ENCODE results near the gene IQSEC1. TPM values are rescaled to one million over a fixed set of nuclear protein-coding genes. Genes with fewer than 3 reads are reported as not detected.

Gene IQSEC1
- total RNA-seq, 1 donor from 2014 or later: 70.1 TPM

DNA sequence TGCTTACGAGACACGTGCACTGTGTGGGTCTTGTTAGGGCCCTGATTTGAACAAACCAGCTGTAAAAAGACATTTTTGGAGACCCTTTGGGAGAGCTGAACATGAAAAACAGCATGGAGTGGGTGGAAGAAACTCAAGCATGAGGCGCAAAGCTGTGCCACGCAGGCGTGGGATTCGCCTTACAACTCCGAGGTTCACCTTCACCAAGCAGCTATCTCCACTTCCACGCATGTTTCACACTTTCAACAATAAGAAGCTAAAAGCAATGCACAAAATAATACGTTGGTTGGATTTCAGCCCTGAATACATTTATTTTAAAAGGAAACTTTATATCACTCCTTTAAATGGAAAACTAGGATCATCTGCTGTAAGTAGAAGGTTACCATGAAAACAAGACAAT, 42.5 kb downstream of the IQSEC1 start:
- DNase-seq (ENCODE audit: low spot score): no peak

DNA sequence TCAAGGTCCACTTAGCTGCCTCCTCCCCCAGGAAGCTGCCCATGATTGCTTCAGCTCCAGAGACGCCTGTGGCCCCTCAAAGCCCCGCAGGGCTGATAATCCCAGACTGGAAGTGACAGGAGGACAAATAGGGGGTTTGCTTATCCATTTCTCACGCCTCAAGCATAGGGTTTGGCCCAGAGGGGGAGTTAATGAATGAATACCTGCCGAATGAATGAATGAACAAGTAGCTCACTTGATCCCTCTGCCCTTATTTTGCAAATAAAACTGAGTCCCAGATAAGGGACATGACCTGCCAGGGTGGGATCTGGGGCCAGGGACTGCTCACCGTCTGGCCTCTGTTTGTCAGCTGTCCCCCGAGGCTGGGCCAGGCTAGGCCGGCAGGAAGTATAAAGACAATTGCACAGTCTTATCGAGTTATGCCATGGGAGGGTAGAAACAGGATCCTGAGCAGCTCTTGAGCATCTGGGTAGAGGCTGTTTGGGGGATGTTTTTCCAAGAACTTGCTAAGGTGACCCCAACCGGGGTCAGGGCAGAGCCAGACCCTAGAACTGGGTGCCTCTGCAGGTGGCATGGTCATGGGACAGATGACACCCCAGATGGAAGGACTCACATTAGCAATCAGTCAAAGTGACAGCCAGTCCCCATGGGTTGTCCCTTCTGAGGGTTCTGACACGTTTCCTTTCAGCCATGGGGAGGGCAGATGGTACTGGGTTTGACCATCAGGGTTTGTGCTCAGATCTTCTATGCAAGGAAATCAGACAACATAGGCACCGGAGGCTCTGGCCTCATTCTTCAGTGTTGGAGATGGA, 45.0 kb downstream of the IQSEC1 start:
- DNase-seq (ENCODE audit: low spot score): no peak

DNA sequence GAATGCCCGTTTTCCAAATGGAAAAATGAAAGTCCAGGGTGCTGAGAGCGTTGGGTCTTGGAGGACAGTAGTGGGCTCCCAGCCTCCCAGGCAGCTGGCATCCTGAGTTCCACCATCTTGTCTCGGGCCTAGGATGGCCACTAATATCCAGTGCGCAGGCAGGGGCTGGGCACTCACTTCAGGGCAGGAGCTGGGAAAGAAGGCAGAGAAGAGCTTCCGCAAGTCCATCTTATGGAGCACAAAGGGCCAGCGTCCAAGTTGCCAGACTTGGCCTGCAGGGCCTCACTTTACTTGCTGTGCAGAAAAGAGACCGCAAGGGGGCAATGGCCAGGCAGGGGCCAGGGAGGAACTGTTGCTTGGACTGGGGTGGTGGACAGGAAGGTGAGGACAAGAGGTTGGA, 46.1 kb downstream of the IQSEC1 start:
- DNase-seq (ENCODE audit: low spot score): no peak

DNA sequence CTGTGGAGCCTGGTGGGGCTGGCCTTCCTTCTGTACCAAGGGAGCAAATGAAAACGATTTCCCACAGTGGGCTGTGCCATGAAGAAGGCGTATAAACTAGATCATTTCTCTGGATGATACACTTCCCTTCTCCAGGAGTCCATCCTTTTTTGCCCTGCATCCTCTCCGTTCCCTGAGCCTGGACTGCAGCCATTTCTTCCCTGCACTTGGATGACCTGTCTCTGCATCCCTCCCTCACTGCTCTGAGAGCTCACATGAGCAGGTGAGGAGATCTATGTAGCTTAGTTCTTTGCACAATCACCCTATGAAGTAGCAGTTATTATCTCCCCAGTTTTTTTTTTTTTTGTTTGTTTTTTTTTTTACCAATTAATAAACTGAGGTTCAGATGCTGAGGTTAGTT, 46.7 kb downstream of the IQSEC1 start:
- no peak for DNase-seq (ENCODE audit: low spot score)

DNA sequence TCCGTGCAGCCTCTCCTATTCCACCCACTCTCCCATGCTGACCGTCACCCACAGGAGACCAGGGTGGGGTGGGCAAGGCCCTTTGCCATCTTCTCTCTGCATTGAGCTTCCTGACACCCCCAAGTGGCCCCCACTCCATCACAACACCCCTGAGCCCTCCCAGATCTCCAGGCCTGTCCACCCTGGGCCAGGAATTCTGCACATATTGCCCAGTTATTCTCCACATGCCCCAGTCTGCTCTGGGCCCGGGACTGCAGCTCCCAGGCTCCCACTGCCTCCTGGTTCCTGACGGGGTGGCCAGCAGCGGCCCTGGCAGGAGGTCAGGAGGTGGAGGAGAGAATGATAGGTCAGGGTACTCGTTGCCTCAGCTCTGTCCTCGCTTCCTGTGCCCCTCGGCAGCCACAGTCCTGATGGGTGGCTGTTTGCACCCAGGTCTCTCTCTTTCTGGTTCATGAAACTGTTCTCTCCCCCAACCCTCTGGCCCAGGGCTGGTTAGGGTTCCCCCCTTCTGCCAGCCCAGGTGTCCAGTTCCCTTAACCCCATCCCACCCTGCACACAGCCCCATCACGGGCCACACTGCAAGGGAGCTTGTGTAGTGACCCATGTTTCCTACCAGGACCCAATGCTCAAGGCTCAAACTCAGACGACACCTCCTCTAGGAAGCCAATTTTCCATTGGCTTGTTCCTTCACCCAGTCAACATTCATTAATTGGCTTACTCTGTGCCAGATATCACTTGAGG, 47.3 kb downstream of the IQSEC1 start:
- DNase-seq (ENCODE audit: low spot score): no peak

DNA sequence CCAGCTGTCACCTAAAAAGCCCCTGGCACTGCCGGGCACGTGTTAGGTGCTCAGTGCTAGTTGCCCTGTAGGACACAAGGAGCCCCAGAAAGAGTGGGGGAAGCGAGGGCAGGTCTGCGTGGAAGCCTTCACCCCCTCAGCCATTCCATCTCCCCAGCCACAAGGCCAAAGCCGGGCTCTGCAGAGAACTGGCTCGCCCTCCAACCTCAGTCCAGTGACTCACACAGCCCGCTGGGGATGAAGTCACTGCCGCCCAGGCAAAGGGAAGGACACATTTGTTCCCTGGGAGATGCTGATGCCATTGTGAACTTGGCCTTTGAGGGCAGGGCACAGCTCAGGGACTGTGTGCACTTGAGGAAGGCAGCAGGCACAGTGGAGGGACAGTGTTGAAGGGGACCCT, 48.1 kb downstream of the IQSEC1 start:
- DNase-seq (ENCODE audit: low spot score): no peak

DNA sequence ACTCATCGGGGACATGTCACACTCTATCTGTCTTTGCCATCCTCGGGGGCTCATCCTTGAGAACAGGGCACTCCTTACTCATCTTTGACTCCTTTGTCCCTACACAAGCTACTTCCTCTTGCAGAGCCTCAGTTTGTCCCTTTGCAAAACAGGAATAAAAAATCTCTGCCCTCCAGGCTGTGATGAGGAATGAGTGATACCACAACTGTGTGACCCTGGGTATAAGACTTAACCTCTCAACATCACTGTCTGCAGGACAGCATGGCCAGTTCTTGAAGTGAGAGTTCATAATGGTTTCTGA, 48.5 kb downstream of the IQSEC1 start:
- DNase-seq (ENCODE audit: low spot score): no peak

DNA sequence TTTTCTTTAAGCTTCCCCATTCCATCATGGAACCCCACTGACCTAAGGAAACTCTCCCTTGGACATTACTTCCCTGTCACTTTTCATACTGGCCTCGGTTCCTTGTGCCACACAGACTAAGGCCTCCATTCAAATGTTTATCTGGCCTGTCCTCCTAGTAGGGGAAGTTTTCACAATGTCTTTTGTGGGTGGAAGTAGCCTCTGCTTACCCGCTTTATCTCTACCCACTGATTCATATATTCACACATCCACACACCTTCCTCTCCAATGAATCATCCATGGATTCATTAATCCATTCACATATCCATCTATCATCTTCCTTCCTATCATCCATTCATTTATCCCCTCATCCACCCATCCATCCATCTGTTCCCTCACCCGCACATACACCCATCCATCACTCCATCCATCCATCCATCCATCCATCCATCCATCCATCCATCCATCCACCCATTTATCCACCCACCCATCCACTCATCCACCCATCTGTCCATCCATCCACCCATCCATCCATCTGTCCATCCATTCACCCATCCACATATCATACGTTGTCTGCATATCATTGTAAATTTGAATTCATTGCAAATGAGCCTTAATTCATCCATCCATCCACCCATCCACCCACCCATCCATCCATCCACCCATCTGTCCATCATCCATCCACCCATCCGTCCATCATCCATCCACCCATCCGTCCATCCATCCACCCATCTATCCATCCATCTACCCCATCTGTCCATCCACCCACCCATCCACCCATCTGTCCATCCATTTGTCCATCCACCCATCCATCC, 49.1 kb downstream of the IQSEC1 start:
- DNase-seq (ENCODE audit: low spot score): no peak

DNA sequence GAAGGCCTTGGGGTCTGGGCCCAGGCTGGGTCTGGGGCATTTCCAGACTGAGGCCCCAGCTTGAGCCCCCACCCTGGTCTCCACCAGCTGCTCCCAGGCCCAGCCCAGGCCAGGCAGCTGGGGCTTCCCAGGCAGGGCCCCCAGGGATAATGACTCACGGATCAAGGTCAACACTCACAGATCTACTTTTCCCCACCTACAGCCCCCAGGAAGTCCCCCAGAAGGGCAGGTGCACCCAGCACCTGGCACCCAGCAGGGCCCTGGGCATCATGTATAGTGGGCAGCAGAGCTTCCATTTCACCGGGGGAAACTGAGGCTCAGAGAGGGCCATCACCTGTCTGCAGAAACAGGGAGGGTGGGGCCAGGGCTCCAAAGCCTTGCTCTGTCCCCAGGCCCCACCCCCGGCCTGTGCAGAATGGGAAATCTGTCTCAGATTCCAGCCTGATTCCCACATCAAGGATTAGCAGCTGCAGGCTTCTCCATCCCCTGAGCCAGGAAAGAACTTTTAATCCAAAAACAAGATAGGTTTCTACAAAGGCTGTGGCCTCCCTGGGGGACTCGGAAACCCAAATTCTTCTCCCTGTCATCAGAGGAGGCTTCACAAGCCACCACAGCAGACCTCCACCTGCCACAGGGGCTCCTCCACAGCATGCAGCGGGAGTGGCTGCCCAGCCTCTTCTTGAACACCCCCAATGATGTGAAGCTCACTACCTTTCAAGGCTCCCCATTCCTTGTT, 49.8 kb downstream of the IQSEC1 start:
- DNase-seq (ENCODE audit: low spot score): no peak

DNA sequence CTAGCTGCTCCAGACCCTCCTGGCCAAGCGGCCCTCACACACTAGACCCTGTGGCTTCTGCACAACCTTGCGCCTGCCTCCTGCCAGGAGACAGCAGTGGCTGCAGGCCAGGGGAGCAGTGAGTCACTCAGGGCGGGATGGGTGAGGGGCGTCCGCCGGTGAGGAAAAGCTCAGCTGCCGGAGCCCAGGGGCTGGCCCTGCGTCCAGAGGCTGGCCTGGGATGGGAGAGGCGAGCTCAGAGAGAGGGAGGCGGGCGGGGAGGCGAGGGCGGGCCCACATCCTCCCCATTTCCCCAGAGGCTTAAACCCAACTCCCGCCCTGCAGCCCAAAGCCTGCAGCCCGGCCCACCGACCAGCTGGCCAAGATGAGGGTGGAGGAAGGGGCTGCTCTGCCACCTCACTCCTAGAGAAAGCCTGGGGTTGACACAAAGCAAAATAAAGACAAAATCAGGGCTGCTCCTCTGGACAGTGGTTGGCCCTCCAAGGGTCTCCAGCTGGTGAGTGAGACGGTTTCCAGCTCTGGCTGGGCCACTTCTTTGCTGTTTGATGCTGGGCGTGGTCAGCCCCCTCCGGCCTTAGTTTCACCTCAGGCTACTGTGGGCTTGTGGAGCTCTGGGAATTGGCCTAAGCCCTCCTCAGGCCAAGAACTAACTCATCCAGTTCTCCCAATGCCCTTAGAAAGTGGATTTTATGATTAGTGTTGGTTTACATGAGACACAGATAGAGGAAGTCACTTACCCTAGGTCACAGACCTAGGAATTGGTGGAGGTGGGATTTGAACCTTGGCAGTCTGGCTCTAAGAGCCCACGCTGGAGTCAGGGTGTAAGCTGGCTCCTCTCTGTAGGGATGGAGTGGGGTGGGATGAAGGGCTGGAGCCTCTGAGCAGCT, 50.6 kb downstream of the IQSEC1 start:
- no peak for DNase-seq (ENCODE audit: low spot score)

DNA sequence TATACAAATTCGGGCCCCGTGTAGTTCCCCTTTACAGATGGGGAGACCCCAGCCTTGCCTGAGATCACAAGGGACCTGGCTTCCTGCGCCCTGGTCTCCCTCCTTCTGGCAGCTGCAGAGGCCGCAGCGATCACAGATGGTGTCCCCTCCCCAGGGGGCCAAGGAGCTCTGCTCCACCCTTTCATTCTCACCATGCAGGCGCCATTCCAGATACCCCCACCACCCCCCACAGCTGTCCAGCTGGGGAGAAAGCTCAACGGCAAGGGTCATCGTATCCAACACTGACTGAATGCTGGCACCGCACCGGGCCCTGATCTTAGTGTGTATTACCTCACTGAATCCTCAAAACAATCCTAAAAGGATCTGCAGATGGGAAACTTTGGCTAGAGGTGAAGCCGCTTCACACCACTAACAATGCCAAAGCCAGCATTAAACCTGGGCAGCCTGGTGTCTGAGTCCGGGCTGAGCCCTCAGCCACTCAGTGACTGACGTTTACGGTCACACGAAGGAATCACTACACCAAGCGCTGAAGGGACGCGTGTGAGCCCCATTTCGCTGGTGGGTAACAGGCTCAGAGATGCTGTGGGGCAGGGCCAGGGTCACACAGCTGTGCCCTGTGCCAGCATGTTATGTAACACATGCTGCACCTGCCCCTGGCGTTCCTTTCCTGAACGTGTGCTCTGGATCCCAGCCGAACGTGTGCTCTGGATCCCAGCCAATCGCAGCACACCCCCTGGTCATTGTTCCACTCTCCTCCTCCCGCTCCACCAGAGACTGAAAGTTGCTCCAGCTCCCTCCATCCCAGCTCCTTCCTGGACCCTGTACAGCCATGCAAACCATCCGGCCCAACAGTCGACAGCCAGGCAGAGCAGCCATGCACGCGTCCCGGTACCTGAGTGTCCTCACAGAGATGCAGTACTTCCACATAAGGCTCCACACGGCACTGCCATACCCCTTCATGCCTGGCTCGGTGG, 51.8 kb downstream of the IQSEC1 start:
- DNase-seq (ENCODE audit: low spot score): no peak

DNA sequence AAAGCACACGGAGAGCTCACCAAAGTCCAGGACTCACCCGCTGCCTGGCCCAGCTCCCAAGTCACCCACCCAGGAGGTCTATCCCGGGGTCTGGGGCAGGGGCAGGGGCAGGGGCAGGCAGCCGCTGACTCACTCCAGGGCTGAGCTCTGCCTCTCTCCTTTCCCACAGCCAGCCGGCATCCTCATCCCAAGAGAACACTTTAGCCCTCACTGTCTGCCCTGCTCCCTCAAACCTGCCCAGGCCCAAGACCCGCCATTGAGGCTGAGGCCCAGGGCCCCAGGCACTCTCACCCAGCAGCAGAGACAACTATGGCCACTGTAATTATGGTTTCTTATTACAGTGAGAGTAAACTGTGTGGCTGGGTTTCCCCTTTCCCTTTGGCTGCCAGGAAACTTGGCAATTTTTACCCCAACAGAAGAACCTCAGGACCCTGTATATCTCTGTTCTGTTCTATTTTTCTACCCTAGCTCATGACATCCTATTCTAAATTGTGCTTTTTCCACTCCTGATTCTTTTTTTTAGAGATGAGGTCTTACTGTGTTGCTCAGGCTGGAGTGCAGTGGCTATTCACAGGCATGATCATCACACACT, 53.0 kb downstream of the IQSEC1 start:
- no peak for DNase-seq (ENCODE audit: low spot score)

DNA sequence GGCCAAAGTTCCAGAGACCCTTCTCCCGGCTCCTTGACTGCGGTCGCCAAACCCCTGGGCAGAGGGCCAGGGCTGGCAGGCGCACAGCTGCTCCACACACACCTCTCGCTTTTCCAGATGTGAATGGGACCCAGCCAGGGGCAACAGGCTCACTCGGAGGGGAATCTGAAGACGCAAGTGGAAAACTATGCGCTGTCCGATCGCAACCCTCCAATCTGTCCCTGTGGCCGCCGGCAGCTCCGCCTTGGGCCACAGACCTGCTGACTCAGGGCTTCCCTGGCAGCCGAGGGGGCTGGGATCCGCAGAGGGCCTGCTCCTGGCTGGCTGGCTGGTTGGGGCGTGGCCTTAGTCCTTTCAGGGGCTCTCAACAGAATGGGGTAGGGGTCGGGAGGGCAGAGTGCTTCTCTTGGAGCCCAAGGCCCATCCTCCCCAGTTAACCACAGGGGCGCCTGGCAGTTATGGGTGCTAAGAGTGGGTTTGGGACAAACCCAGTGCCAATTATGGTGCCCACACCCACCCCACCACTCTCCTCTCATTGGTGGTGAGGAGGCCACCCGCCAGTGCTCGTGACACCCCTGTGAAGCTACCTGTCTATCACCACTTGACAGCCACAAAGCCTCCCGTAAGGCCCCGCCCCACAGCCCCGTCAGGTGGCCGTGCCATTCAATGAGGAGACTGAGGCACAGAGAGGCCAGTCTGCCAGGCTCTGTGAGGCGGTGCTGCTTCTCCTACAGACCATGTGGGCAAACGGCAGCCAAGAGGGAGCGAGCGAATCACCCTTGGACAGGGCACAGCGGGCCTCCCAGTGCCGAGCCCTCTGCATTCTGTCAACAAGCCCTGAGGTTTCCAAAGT, 53.8 kb downstream of the IQSEC1 start:
- DNase-seq (ENCODE audit: low spot score): no peak

DNA sequence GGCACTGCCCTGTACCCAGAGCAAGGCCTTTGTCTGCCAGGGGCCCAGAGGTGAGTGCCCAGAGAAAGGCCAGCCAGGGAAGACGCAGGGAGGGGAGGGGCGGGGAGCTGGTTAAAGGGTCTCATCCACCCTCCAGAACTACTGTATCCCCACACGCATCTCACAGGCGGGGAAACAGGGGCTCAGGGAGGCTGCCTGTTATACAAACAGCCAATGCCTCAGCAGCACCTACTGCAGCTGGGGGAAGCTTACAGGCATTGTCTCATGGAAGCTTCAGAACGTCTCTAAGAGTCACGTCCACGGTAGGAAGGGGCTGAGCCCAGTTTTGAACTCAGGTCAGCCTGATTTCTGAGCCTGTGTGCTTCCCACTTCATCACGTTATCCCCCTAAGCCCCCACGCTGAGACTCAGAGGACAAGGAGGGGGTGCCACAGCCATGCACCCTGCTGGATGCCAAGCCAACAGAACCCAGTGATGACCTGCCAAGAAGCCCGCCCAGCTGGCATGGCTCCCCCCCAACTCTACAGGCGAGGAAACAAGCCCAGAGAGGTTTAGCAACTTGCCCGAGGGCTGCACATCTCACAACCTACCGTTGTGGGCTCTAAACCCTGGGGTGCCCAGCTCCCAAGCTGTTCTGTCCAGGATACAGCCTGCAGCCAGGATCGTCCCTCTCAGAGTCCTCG, 54.5 kb downstream of the IQSEC1 start:
- DNase-seq (ENCODE audit: low spot score): no peak

DNA sequence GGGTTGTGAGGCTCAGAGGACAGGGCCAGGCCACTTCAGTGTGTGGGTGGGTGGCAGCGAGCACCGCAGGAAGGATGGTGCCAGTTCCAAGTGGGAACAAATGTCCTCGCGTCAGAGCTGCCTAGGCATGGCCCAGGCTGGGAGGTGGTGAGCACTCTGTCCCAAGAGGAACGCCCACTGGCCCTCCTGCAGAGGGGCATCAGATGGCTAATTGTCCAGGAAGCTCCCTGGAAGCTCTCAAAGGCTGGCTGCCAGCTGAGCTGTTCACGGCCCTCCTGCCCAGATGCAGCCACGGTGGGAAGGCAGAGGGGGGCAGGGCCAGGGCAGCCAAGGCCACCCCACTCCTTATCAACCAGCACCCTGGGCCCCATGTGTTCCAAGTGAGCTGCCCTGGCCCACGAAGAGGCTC, 55.2 kb downstream of the IQSEC1 start:
- DNase-seq (ENCODE audit: low spot score): no peak

DNA sequence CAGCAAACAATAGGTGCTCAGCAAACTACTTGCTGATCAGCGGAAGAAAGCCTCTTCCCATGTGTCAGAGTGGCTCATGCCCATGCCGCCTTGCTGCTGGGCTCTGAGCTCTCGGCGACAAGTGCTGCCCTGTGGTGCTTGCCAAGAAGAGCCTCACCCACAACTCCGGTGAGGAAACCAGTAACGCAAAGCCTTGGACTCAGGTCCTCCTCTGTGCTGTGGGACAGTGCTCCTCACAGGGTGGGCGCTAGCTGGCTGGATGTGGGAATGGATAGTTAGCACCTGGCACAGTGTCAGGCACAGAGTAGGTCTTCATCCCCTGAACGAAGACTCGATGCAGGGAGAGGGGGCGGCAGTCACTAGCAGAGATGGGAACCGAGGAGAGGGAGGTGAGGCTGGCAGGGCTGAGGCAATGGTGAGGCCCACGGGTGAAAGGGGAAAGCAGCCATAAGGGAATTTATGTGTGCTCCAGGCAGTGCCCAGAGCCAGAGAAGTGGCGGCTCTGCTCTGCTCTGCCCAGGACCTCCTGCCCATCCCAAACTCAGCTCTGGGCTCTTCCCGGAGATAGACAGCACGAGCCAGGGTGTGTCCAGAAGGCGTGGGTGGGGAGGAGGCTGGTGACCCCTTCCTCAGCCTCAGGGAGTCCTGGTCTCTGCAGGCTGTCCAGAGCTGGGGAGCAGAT, 55.7 kb downstream of the IQSEC1 start:
- DNase-seq (ENCODE audit: low spot score): no peak
